A549 (cell line): ENCODE data around the gene ABI2. TPM values are rescaled to one million over a fixed set of nuclear protein-coding genes. Genes with fewer than 3 reads are reported as not detected.
"Not testable (repeated sequence)": the region's sequence is repeated elsewhere in the genome, so short reads cannot be mapped to it uniquely, and the experiment has no call there.

Experiments
- ATAC-seq, 2 experiments: fragments of 200-7000 bp in 1 of 2; fragments of >200 bp in 1 of 2; cut with Nextera tagmentation in 1 of 2; cut with Tn5 transposase in 1 of 2; 3 replicates each; pipeline versions ENCODE4 v1.8.0 to v1.9.1; 2018 to 2020; ENCODE audit warnings: mild to moderate bottlenecking in 1 of 2, moderate library complexity in 1 of 2
- CTCF ChIA-PET: fragments of 300-600 bp; sonication (Branson Sonifier 250); formaldehyde crosslinking; extraction: SDS; loops from one replicate; lab custom pipeline; 2021; ENCODE audit warnings: antibody characterized with exemption, inconsistent platforms; lab: Yijun Ruan, JAX
- POLR2A ChIA-PET: fragments of 350-600 bp; formaldehyde crosslinking; extraction: SDS; loops from one replicate; lab custom pipeline; 2021; ENCODE audit warnings: antibody characterized with exemption, inconsistent platforms; lab: Yijun Ruan, JAX
- DNase-seq, 2 experiments: peaks; one replicate each; pipeline versions ENCODE4 v3.0.0 to v3.0.0-alpha.2; 2011 to 2016; ENCODE audit warnings: low read depth in 1 of 2, low spot score in 1 of 2
- FAIRE-seq: peaks from 2 replicates; lab custom pipeline; 2011; peaks lifted over from hg19 to GRCh38; lab: Jason Lieb, UNC
- H3K27ac ChIP-seq, 2 experiments: fragments of >200 bp; sonication (Bioruptor Twin); formaldehyde crosslinking; 3 replicates each; pipeline ENCODE4 v1.5.1; 2016 to 2017
- H3K4me1 ChIP-seq: fragments of >200 bp; sonication (Bioruptor Twin); formaldehyde crosslinking; 3 replicates; pipeline ENCODE4 v1.6.1; 2016
- H3K4me2 ChIP-seq: fragments of >200 bp; sonication (Bioruptor Twin); formaldehyde crosslinking; 3 replicates; pipeline ENCODE4 v1.6.1; 2016
- H3K4me3 ChIP-seq: fragments of >200 bp; sonication (Bioruptor Twin); formaldehyde crosslinking; 3 replicates; pipeline ENCODE4 v1.5.1; 2016
- H3K9me3 ChIP-seq: fragments of >200 bp; sonication (Bioruptor Twin); formaldehyde crosslinking; 3 replicates; pipeline ENCODE4 v1.6.1; 2016
- BHLHE40 ChIP-seq: IDR thresholded peaks from 2 replicates; pipeline ENCODE4 v1.6.1; 2012; ENCODE audit warnings: low read depth, low read length, inconsistent platforms
- CEBPB ChIP-seq, 2 experiments: fragments of >200 bp in 1 of 2; sonication (Bioruptor Twin) in 1 of 2; formaldehyde crosslinking in 1 of 2; IDR thresholded peaks; 2 replicates each; pipeline ENCODE4 v1.6.1; 2012 to 2016
- FOSB ChIP-seq: fragments of 250-450 bp; sonication (Bioruptor Pico); IDR thresholded peaks from 2 replicates; pipeline ENCODE4 v1.5.0; 2020; ENCODE audit warnings: mild to moderate bottlenecking, moderate library complexity
- FOSL2 ChIP-seq, 2 experiments: fragments of 450-650 bp in 1 of 2; fragments of >200 bp in 1 of 2; sonication (Bioruptor Twin) in 1 of 2; formaldehyde crosslinking; IDR thresholded peaks; 2 replicates each; pipeline versions ENCODE4 v1.5.0 to v1.6.1; 2016 to 2020; ENCODE audit warnings: mild to moderate bottlenecking in 1 of 2, moderate library complexity in 1 of 2
- FOXS1 ChIP-seq: fragments of 250-450 bp; sonication (Bioruptor Pico); IDR thresholded peaks from 2 replicates; pipeline ENCODE4 v1.5.0; 2020; ENCODE audit warnings: mild to moderate bottlenecking, moderate library complexity
- HDAC2 ChIP-seq: fragments of 200-600 bp; sonication (generic); IDR thresholded peaks from 2 replicates; pipeline ENCODE4 v1.6.1; 2016
- HOXA7 ChIP-seq: fragments of 250-450 bp; sonication (Bioruptor Pico); IDR thresholded peaks from 2 replicates; pipeline ENCODE4 v1.5.0; 2020; ENCODE audit warnings: mild to moderate bottlenecking, moderate library complexity
- KDM5A ChIP-seq: fragments of 200-600 bp; sonication (generic); IDR thresholded peaks from 2 replicates; pipeline ENCODE4 v1.6.1; 2016; ENCODE audit warnings: antibody characterized with exemption, mild to moderate bottlenecking
- MAFK ChIP-seq: fragments of 450-650 bp; IDR thresholded peaks from 2 replicates; pipeline ENCODE4 v1.6.1; 2014; ENCODE audit not compliant: partially characterized antibody
- RAD21 ChIP-seq, 2 experiments: fragments of >200 bp in 1 of 2; sonication (Bioruptor Twin) in 1 of 2; formaldehyde crosslinking in 1 of 2; IDR thresholded peaks in 1 of 2; conservative IDR thresholded peaks in 1 of 2; 2 replicates in 1 of 2; 3 replicates in 1 of 2; pipeline ENCODE4 v1.6.1; 2012 to 2018; ENCODE audit warnings: inconsistent platforms in 1 of 2
- RARB ChIP-seq: fragments of 250-450 bp; sonication (Bioruptor Pico); IDR thresholded peaks from 2 replicates; pipeline ENCODE4 v1.8.0; 2021; ENCODE audit warnings: mild to moderate bottlenecking, moderate library complexity
- RFX5 ChIP-seq: fragments of 450-650 bp; IDR thresholded peaks from 2 replicates; pipeline ENCODE4 v1.7.1; 2014; ENCODE audit warnings: antibody characterized with exemption, mild to moderate bottlenecking, moderate library complexity
- RNF2 ChIP-seq: fragments of 200-600 bp; sonication (generic); IDR thresholded peaks from 2 replicates; pipeline ENCODE4 v1.6.1; 2016; ENCODE audit warnings: low read depth, mild to moderate bottlenecking, antibody characterized with exemption, moderate library complexity, borderline replicate concordance
- SMC3 ChIP-seq: fragments of >200 bp; sonication (Bioruptor Twin); formaldehyde crosslinking; IDR thresholded peaks from 3 replicates; pipeline ENCODE4 v1.6.1; 2018; ENCODE audit warnings: inconsistent platforms
- ZSCAN20 ChIP-seq: fragments of 250-450 bp; sonication (Bioruptor Pico); IDR thresholded peaks from 2 replicates; pipeline ENCODE4 v1.8.0; 2022; ENCODE audit warnings: mild to moderate bottlenecking, moderate library complexity
- WGBS: methylation state at CpG from one replicate; pipeline ENCODE4 v1.1.6; 2017; ENCODE audit errors: missing lambda C conversion rate; 5-methylcytosine and 5-hydroxymethylcytosine counted together
- polyA plus RNA-seq, 4 experiments: library from polyadenylated mRNA; depleted of rRNA in 3 of 4; stranded (reverse); fragments of >200 nt; fragmentation: RNase III in 1 of 4; extraction: RNeasy Plus Mini Kit Qiagen cat#74134 plus additional on column Dnase treatment in 1 of 4; gene quantifications; 2 replicates in 3 of 4; 3 replicates in 1 of 4; pipeline ENCODE4 v1.2.3, GENCODE V29; 2011 to 2017
- TF ChIP-seq, protein P1 (sequence below): fragments of 250-450 bp; sonication (Bioruptor Pico); IDR thresholded peaks from 2 replicates; pipeline ENCODE4 v1.5.0; 2020; ENCODE audit warnings: low read depth, mild to moderate bottlenecking, moderate library complexity
- TF ChIP-seq, protein P2 (sequence below): fragments of >200 bp; sonication (Bioruptor Twin); formaldehyde crosslinking; IDR thresholded peaks from 3 replicates; pipeline ENCODE4 v1.5.1; 2016

The ABI2 gene
- polyA plus RNA-seq, 2 of the 4 experiments (the other 2 are of a cell fraction) = 36.2 to 51.1 TPM

DNA sequence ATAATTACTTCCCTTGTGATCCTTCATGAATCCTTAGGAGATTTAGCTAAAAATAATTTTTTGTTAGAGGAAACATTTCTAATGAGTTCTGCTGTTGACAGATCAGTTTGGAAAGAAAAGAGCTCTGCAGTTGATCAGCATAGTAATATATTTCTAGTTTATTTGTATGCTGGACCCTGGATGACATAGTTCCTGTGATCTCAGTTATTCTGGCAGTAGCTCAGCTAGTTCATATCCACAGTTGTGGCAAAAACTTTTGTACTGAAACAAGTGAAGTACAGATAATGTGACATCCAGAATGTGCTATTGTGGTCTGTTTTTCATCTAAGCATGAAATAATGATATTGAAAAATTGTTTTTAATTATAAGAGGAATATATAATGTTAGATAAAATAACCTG, 33.7 kb downstream of the ABI2 start (continued):
- TF ChIP-seq, protein P1, sequence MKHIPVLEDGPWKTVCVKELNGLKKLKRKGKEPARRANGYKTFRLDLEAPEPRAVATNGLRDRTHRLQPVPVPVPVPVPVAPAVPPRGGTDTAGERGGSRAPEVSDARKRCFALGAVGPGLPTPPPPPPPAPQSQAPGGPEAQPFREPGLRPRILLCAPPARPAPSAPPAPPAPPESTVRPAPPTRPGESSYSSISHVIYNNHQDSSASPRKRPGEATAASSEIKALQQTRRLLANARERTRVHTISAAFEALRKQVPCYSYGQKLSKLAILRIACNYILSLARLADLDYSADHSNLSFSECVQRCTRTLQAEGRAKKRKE (CRISPR knock-in tag) = no peak
- no peak for TF ChIP-seq CEBPB (IDR thresholded peaks at IDR 0.05)
- no peak for TF ChIP-seq FOSL2 (IDR thresholded peaks at IDR 0.05)
- no peak for TF ChIP-seq FOSL2 (CRISPR knock-in tag; IDR thresholded peaks at IDR 0.05)
- TF ChIP-seq RFX5 = no peak
- TF ChIP-seq RNF2 = no peak
- TF ChIP-seq KDM5A = no peak
- no peak for TF ChIP-seq FOXS1 (CRISPR knock-in tag)

DNA sequence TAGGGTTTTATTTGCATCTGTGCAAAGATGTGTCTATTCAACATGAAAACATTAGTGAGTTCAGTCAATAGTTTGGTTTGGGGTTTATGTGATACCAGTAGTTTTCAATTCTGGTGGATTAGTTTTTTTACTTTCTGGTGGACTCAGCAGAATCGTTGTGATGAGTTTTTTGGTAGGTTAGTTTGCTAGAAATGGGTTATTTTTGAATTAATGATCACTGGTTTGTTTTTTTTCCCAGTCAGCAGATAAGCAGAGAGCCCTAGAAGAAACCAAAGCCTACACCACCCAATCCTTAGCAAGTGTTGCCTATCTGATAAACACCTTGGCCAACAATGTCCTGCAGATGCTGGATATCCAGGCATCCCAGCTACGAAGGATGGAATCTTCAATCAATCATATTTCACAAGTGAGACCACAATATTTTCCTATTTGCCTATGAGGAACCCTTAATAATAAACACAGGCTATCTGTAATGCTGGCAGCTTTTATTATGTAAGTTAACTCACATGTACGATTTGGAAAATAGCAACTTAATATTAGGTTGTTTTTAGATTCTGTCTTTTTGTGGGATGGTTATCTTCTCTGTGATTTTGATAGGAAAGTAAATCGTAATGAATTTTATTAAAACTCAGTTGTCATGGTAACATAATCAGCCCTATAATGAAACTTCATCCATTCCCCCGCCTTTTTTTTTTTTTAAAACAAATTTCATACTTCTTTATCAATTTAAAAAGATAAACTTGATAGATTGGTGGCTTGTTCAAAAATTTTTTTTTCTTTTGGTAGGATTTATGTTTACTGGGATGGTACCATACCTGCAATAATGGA, 38.7 kb downstream of the ABI2 start:
- H3K27ac ChIP-seq = no peak overlapping the region
- TF ChIP-seq SMC3 (no peak), HOXA7 (CRISPR knock-in tag) (no peak), FOSB (CRISPR knock-in tag) (no peak), ZSCAN20 (CRISPR knock-in tag) (no peak), BHLHE40 (no peak), MAFK (peak; percentile 48), RARB (CRISPR knock-in tag) (no peak)
- ChIA-PET POLR2A (no interaction called here), CTCF (no interaction called here)
- DNase-seq (no peak), FAIRE-seq (no peak), ATAC-seq (no peak)
- no peak overlapping the region for H3K4me2 ChIP-seq
- no peaks in the 10 kb centered on the region for H3K9me3 ChIP-seq
- H3K4me3 ChIP-seq = no peak overlapping the region
- H3K4me1 ChIP-seq = 0 out of 3 replicates have a peak, but pooled peaks cover 2% of the 10 kb centered on the region
- 87% methylated on average over 5 of the region's 5 CpGs for WGBS

DNA sequence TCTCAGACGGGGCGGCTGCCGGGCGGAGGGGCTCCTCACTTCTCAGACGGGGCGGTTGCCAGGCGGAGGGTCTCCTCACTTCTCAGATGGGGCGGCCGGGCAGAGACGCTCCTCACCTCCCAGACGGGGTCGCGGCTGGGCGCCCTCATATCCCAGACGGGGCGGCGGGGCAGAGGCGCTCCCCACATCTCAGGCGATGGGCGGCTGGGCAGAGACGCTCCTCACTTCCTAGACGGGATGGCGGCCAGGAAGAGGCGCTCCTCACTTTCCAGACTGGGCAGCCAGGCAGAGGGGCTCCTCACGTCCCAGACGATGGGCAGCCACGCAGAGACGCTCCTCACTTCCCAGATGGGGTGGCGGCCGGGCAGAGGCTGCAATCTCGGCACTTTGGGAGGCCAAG, 44.5 kb downstream of the ABI2 start:
- H3K27ac ChIP-seq, FAIRE-seq, H3K4me1 ChIP-seq, POLR2A ChIA-PET, H3K4me2 ChIP-seq, DNase-seq, CTCF ChIA-PET, H3K9me3 ChIP-seq, H3K4me3 ChIP-seq, ATAC-seq: not testable (repeated sequence)
- WGBS = 97% methylated on average over 6 of the region's 31 CpGs

DNA sequence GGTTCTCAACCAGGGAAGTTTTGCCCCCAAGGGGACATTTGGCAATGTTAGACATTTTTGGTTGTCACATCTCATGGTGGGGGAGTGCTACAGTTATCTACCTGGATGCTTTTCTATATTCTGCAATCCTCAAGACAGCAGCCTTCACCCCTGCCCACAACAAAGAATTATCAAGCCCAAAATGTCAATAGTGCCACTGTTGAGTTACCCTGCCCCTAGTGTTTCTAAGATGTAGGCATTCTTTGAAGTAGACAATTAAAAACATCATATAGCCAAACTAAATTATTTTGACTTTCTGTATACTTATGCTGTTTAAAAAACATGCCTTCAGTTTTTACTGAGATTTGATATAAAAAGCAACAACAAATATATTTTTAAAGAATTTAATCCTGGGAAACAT, 48.0 kb downstream of the ABI2 start:
- no peak overlapping the region for H3K27ac ChIP-seq
- H3K4me1 ChIP-seq = 0 out of 3 replicates have a peak, but pooled peaks cover 3% of the 10 kb centered on the region
- CTCF ChIA-PET = no interaction called here
- TF ChIP-seq HDAC2 (no peak), RAD21 (conservative IDR thresholded peaks at IDR 0.05 in 1 of 2, IDR thresholded peaks at IDR 0.05 in 1 of 2) (0 out of 5 replicates have a peak, but pooled peaks of 1 of the 2 experiments have one; percentile 6)
- TF ChIP-seq, protein P2, sequence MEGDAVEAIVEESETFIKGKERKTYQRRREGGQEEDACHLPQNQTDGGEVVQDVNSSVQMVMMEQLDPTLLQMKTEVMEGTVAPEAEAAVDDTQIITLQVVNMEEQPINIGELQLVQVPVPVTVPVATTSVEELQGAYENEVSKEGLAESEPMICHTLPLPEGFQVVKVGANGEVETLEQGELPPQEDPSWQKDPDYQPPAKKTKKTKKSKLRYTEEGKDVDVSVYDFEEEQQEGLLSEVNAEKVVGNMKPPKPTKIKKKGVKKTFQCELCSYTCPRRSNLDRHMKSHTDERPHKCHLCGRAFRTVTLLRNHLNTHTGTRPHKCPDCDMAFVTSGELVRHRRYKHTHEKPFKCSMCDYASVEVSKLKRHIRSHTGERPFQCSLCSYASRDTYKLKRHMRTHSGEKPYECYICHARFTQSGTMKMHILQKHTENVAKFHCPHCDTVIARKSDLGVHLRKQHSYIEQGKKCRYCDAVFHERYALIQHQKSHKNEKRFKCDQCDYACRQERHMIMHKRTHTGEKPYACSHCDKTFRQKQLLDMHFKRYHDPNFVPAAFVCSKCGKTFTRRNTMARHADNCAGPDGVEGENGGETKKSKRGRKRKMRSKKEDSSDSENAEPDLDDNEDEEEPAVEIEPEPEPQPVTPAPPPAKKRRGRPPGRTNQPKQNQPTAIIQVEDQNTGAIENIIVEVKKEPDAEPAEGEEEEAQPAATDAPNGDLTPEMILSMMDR = 0 out of 3 replicates have a peak, but pooled peaks have one; percentile 10
- H3K4me3 ChIP-seq = no peak overlapping the region
- DNase-seq (no peak), FAIRE-seq (no peak), ATAC-seq (peak; percentile 39 to 58; a peak in 4 of 6 replicates)
- POLR2A ChIA-PET = no interaction called here
- no peaks in the 10 kb centered on the region for H3K9me3 ChIP-seq
- H3K4me2 ChIP-seq = no peak overlapping the region
